Effector CD4-positive, alpha-beta T cell (primary cell): ENCODE data around the gene SCFD1.
"Not testable (repeated sequence)": the region's sequence is repeated elsewhere in the genome, so short reads cannot be mapped to it uniquely, and the experiment has no call there.

Experiments used
- DNase-seq: peaks from one replicate; pipeline ENCODE4 v3.0.0-alpha.2; 2020

Gene SCFD1

DNA sequence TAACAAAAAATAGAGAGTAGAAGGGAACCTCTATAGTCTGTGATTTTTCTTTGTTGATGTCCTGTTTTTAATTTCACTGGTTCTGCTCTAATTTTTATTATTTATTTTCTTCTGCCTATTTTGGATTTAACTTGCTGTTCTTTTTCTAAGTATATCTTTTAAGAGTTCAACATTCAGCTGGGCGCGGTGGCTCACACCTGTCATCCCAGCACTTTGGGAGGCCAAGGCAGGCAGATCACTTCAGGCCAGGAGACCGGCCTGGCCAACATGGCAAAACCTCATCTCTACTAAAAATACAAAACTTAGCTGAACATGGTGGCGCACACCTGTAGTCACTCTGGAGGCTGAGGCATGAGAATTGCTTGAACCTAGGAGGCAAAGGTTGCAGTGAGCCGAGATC, 58.7 kb downstream of the SCFD1 start:
- not testable (repeated sequence) for DNase-seq

DNA sequence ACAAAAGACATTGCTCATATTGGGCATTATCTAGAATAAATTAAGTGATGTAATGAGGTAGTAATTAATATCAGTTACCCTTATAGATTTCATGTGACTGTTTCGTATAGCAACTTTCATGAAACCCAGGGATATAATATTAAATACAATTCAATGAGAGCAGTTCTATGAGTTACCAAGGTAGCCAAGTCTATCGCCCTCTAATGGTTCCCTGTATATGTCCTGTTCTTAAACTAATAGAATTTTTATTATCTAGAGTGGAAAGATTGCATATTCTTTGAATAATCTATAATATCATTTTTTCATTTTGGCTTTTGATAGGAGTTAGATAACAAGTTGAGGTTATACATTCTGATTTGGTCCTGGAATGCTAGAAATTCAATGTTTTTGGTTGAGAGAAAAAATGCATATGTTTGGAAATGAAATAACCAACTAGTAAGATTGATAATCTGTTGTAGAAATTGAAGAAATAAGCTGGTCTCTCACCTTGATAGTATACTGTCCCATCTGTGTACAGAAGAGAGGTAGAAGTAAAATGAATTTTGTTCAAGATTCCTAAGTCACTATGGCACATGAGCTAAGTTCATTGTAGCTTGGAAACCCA, 59.7 kb downstream of the SCFD1 start:
- no peak for DNase-seq

DNA sequence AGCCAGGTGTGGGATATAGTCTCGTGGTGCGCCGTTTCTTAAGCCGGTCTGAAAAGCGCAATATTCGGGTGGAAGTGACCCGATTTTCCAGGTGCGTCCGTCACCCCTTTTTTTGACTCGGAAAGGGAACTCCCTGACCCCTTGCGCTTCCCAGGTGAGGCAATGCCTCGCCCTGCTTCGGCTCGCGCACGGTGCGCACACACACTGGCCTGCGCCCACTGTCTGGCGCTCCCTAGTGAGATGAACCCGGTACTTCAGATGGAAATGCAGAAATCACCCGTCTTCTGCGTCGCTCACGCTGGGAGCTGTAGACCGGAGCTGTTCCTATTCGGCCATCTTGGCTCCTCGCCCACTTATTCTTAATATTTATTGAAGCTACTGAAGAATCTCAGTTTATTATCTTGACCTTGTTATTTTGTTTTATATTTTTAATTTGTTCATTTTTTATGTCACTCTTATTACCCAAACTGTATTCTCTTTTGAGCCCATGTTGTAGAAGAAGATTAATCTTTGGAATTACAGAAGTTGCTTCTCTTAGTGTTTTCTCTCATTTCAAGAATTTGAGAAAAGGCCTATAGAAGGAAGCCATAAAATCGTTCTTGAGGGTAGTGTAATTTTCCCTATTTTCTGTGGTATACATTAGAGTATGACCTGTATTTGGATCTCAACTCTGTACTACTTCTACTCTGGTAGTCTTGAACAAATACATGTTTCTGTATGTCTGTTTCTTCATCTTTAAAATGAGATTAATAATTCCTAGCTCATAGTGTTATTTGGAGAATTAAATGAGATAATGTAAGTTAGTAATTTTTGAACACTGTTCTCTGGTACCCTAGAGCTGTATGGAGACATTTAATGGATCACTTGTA, 68.6 kb downstream of the SCFD1 start:
- not testable (repeated sequence) for DNase-seq

DNA sequence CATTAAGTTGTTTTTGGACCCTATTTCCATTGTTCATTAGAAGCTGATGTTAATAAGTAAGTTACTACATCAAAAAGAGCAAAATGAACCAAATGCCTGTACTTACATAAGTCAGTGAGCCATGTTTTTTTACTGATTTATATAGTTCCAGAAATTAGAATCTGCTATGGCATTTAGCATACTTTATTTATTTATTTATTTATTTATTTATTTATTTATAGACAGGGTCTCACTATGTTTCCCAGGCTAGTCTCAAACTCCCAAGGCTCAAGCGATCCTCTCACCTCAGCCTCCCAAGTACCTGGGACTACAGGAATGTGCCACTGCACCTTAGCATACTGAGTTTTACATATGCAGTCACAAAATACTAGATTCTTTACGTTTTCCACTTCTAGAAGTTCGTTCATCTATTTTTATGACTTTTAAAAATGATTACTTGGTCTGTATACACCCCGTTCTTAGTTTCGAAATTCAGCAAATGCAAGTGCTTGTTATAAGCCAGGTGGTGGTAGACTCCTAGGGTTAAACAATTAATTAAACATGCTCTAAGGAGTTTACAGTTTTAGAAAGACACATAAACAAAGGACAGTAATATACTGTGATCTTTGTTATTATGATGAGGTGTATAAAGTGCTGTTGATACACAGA, 69.8 kb downstream of the SCFD1 start:
- DNase-seq, result no peak

DNA sequence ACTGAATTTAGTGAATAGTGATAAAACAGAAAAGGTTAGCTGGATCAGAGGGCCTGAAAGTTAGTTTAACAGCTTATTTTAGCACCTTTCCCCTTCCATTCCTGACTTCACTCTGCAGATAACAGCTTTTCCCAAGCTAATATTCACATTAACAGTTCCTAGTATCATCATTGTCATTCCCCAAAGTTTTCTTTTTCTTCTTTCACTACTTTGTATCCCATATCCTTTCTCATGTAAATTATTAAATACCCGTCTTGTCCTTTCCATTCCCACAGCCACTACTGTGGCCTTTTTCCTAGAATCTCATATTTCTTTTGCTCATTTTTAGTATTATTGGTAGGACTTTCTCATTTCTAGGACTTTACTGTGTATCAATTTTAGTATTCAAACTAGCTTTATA, 70.5 kb downstream of the SCFD1 start:
- no peak for DNase-seq

DNA sequence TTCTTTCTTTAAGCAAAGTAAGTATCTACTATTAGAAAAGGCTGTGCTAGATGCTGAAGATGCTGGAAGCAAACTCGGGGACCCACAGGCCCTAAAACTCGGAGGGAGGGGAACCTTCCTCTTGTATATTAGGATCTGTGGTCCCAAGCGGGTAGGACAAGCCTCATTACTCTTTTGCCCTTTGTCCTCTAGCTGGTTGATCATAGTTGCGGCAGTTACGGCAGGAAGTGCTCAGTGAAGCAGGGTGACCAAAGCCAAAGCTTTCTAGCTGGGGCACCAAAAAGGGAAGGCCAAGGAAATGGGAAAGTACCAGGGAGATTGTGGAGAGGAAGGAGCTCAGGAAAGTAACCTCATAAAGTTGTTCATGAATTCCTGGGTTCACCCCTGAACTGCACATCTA, 76.3 kb downstream of the SCFD1 start:
- DNase-seq, result no peak

DNA sequence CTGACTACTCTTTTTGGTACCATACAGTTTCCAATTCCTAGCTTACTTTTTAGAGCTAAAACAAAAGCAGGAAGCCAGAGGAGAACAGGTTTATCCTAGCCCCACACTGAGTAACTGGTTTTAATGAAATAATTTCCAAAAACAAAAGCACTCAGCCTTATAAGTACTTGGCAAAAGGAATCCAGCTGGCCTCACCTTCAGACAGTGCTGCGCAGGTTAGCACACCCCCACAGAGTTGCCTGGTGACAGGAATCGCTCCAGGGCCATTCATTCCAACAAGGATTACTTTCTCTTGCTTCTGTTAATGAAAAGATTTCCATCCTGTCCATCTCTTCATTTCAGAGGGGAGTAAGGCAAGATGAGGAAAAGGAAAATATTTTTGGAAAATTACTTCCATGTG, 84.6 kb downstream of the SCFD1 start:
- no peak for DNase-seq

DNA sequence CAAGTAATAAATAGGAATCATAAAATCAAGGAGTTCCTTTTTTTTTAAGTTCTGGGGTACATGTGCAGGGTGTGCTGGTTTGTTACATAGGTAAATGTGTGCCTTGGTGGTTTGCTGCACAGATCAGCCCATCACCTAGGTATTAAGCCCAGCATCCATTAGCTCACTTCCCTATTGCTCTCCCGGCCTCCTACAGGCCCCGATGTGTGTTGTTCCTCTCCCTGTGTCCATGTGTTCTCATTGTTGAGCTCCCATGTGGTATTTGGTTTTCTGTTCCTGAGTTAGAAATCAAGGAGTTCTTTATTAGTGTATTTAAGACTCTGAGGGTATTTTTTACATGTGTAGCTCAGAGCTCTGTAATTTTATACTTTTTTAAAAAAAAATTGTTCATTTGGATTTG, 86.0 kb downstream of the SCFD1 start:
- DNase-seq, result no peak

DNA sequence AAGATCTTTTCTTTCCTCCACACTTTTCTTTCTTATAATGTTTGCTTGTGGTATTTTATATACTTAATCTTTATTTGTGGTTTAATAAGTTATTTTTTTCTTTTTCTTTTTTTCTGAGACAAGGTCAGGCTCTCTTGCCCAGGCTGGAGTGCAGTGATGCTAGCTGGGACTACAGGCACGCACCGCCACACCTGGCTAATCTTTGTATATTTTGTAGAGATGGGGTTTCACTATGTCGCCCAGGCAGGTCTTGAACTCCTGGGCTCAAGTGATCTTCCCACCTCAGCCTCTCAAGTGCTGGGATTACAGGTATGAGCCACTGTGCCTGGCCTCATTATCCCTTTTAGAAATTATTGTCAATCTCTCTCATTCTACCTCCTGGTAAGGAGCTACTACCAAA, 87.1 kb downstream of the SCFD1 start:
- DNase-seq, result no peak

DNA sequence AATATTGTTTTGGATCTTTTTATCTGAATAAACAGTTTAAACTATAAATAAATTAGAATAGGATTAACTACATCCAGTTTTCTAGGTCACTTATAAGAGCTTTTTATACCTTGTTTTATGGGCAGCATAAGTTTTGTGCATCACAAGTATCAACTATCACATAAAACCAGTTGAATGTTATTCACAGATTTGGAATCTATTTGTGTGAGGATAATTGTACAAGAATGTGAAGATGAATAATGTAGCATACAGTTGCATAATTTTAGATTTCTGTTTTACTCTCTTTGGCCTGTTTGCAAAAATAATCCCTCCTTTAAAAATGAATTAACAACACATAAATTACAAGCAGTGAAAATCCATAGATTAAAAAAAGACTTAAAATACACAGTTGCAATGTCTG, 88.8 kb downstream of the SCFD1 start:
- DNase-seq, result no peak

DNA sequence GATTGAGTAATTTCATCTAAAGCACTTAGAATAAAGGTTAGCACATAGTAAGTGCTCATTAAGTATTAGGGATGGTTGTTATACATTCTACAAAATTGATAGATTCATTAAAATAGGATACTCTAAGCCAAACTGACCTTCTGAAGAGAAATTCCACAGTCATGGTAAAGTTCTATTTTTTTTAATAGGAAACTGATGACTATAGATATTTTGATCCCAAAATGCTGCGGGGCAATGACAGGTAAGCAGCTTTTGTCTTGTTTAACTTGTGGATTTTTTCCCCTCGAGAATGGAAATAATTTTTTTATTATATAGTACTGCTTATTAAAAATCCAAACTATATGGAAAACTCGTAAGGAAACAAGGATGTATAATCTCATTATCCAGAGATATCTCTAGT, 97.0 kb downstream of the SCFD1 start:
- DNase-seq, result no peak

DNA sequence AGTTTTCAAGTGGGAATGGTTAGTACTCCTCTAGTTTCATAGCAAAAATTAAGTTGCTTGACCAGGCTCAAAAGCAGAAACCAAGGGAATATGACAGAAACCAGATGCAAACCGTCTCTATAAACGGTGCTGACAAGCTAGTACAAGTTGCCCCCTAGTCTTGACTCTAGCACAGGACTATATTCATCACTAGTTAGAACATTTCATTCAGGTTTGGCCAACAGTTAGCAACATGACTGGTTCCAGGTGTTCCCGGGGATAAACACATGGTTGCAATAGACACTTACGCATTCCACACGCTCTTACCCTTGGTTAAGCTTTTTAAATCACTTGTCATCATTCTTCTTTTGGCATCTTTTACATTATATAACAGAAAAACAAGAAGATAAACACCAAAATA, 103.6 kb downstream of the SCFD1 start:
- DNase-seq, result no peak

DNA sequence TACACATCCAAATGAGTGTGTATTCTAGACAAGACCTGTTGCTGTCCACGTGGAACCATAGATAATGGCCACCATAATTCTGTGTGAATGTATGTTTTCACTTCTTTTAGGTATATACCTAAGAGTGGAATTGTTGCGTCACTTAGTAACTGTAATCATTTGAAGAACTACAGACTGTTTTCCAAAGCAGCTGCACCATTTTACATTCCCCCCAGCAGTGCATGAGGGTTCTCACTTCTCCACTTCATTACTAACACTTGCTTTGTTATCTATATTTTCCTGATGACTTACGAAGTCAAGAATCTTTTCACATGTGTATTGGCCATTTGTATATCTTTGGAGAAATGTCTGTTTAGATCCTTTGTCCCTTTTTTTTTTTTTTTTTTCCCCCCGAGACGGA, 106.4 kb downstream of the SCFD1 start:
- no peak for DNase-seq

DNA sequence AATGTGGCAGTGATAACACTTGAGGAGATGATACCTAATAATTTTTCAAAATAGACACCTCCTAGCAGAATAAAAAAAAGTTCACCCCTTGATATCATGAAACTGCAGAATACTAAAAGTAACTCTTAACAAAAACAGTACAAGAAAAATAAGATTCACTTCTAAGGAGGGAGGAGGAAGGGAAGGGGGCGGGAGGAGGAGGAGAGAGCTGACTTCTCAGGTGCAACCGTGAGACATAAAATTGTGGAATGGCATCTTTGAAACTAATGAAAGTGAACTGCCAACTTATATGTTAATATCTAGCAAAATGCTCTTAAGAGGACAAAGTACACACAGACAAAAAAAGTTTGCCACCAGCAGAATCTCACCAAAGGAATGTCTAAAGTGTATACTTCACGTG, 115.8 kb downstream of the SCFD1 start:
- no peak for DNase-seq

DNA sequence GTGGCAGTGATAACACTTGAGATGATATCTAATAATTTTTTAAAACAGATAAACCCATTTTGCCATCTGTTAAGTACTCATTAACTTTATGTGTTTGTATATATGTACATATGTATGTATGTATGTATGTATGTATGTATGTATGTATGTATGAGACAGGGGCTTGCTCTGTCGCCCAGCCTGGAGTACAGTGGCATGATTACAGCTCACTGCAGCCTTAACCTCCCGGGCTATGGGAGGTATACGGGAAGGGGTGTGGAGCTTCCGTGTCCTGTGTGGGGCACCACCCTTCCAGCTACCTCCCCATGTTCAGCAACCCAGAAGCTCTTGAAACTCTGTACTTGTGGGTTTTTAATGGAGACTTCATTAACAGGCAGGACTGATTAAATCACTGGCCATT, 116.9 kb downstream of the SCFD1 start:
- no peak for DNase-seq

DNA sequence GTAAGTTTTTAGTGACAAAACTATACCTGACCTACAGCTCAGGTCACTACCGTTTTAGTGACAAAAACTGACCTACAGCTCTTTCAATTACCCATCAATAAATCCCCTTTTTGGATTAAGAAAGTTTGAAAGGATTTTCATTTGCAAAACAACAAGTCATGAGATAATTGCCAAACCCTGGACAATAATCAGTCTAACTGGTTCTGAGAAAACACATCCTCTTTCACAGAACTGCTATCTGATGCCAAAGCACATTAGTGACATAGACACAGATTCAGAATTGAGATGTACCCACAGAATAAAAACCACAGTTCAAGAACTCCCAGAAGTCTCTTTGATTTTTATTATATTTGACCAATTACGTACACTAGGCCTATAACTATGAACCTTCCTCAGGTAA, 126.2 kb downstream of the SCFD1 start:
- no peak for DNase-seq

DNA sequence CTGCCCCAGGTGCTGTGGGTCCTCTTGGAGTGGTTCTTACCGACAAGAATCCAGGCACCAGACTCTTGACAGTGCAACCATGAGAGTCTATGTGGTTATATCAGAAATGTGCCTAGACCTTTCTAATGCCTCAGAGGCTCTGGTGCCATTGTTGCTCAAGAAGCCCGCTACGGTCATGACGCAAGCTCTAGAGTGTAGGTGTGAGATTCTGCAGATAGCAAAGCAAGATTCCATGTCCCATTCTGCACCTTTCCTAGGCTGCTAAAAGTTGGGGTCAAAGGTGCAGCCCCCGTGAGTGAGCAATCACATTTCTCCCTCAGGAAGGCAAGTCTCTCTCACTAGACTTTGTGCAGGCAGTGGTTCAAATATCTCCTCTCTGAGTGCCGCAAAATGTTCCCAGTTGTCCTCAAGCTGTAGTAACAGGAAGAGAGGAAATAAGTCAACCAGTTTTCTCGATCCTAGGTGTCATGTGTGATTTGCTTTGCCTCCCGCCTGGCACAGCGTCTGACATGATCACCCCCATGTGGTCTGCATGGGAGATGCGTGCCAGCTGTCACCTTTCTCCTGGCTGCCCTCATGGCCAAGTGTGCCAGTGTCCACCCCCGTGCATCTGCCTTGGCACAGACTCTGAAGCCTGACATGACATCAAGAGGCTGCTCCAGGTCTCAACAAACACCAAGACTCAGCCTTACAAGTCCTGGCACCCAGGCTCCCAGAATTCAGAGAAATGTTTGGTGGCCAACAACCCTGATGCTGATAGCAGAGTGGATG, 129.7 kb downstream of the SCFD1 start:
- DNase-seq, result no peak

DNA sequence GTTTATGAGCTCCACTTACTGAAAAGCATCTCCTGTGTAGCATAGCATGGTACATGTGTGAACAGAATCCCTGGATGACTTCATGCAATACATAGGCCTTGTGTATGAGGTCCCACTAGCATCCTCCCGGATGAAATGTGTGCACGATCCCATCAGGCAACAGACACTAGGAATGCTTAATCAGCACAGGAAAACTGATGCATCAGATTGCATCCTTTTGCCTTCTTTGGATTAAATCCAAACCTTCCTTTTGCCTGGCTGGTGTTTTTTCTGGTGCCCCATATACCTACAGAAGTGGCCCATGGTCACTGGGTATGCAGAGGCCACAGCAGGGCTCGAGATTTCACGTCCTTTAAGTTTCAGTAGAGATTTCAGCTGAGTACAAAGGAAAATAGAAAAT, 131.3 kb downstream of the SCFD1 start:
- DNase-seq, result no peak

DNA sequence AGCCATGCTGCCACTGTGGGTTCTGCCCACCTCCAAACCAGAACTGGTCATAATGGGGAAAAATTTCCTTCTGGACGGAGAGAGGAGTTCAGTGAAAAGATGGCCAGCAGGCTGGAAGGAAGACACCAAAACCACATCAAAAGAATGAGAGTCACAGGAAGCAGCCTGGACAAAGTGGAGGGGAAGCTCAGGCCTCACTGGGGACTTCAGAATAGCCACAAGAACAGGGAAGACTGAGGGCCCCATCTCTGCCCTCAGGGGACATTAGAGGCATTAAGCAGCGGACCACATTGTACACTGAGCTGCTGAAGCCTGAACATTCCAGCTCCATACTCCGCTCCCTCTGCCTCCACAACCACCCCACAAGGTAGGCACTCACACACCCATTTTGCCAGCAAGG, 132.7 kb downstream of the SCFD1 start:
- no peak for DNase-seq

DNA sequence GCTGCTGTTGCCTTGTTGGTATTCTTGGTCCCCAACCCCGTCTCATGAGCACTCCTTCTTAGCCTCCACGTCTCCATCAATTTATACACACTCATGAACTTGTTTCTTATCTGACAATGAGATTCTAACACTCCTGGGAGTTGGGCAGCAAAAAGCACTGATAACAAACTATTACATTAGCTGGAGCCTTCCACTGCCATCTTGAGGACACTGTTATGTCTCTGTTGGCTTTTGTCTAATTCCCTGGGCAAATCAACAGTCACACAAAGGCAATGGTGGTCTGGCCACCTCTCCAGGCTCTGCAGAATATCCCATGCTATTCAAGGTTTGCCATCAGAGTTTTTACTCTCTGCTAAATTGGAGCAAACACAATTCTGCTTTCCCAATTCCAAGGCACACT, 134.5 kb downstream of the SCFD1 start:
- DNase-seq, result no peak

DNA sequence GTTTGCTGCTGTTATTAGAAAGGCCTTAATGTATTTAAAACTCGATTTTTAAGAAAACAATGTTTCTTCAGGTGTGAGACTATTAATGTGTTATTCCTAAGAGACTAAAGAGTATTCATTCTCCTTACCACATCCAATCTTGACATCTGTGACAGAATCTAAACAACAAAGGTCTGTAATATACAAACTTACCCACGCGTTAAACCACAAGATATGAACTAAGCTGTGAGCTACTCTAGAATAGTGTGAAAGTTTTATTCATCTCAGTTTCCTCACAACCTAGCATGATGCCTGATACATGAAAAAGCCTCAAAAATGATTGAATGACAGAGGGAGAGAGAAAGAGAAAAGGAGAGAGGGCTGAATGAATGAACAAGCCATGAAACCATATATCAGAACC, 135.0 kb downstream of the SCFD1 start:
- no peak for DNase-seq

DNA sequence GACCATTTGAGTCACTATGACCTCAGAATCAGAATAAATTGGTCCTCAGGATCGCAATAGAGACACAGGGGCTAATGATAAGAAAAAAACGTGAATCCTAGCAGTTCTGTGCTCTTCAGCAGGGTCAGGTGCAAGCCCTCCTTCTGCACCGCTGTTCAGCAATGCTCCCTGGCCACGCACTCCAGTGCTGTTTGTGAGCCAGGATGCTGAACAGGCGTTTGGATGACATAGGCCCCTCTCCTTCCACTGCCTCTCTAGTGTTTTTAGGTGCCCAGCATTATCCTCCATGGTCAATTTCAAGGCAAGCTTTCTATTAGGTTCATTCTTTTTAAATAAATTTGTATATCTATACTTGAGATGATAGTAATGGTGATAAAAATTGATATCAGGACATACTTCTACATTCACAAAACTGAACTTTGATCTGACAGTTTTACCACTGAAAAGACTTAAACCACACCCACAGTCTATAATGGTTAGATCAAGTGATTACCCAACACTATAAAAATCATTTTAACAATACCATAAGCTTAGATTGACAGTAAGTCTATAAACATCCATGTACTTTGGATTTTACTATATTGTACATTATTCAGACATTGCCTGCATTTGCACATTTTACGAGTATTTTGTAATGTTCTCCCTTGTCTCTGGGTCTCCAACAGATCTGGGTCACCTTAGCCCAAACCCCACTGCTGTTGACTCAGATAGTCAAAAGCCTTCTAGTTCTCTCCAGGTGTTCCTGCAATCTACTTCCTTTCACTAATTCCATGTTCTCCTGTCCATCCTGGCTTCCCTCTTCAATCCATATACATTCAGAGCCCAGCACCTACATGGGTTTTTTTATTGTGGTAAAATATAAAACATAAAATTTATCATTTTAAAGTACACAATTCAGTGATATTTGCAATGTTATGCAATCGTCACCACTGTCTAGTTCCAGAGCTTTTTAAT, 137.3 kb downstream of the SCFD1 start:
- DNase-seq, result no peak
